Mesodermal cell (in vitro differentiated cells): ENCODE data around the gene GRID1.
"Not testable (repeated sequence)": the region's sequence is repeated elsewhere in the genome, so short reads cannot be mapped to it uniquely, and the experiment has no call there.

Source experiments
- H3K27ac ChIP-seq: 2 replicates; pipeline ENCODE4 v1.7.0; 2013; ENCODE audit warnings: mild to moderate bottlenecking, low read depth, low read length, moderate library complexity; ENCODE audit not compliant: severe bottlenecking
- H3K36me3 ChIP-seq: 2 replicates; pipeline ENCODE4 v1.7.1; 2013; ENCODE audit warnings: mild to moderate bottlenecking, low read length, moderate library complexity; ENCODE audit not compliant: control insufficient read depth, insufficient read depth
- H3K4me1 ChIP-seq: one replicate; pipeline ENCODE4 v1.7.1; 2013; ENCODE audit warnings: mild to moderate bottlenecking, low read length; ENCODE audit not compliant: insufficient read depth, control insufficient read depth, poor library complexity, severe bottlenecking
- H3K4me3 ChIP-seq: 2 replicates; pipeline ENCODE4 v1.7.0; 2013; ENCODE audit warnings: low read length, control low read depth, mild to moderate bottlenecking; ENCODE audit not compliant: insufficient read depth, poor library complexity, severe bottlenecking; ENCODE audit errors: extremely low read depth
- H3K9me3 ChIP-seq: 2 replicates; pipeline ENCODE4 v1.7.1; 2013; ENCODE audit warnings: mild to moderate bottlenecking, low read length, moderate library complexity; ENCODE audit not compliant: control insufficient read depth
- WGBS, 2 experiments: methylation state at CpG; one replicate each; pipeline ENCODE4 v1.1.5; 2013; ENCODE audit warnings: missing lambda C conversion rate in 2 of 2; ENCODE audit not compliant: insufficient coverage in 2 of 2; 5-methylcytosine and 5-hydroxymethylcytosine counted together

GRID1 gene

GRCh38 chr10:86077871-86078638 is 288.5 kb downstream of the GRID1 start:
- Histone ChIP-seq H3K27ac (no peak overlapping the region), H3K36me3 (no peaks in the 10 kb centered on the region), H3K9me3 (no peaks in the 10 kb centered on the region), H3K4me1 (peaks cover 19% of the 10 kb centered on the region), H3K4me3 (no peak overlapping the region)
- WGBS, 2 experiments: 91 to 92% methylated on average over 5 to 8 of the region's 9 CpGs

GRCh38 chr10:86077271-86077670 is 289.3 kb downstream of the GRID1 start:
- H3K36me3 ChIP-seq: no peaks in the 10 kb centered on the region
- WGBS, 2 experiments: 96 to 98% methylated on average over 5 to 6 of the region's 6 CpGs
- H3K4me1 ChIP-seq: peaks cover 19% of the 10 kb centered on the region
- H3K27ac ChIP-seq: no peak overlapping the region
- H3K4me3 ChIP-seq: no peak overlapping the region
- no peaks in the 10 kb centered on the region for H3K9me3 ChIP-seq

- H3K9me3 ChIP-seq: not testable (repeated sequence)
These were observed 290.1 kb downstream of the GRID1 start for GRCh38 chr10:86076497-86076896.

GRCh38 chr10:86075512-86075911 is 291.1 kb downstream of the GRID1 start:
- Histone ChIP-seq H3K36me3 (no peaks in the 10 kb centered on the region), H3K4me3 (no peak overlapping the region), H3K4me1 (peaks cover 19% of the 10 kb centered on the region), H3K9me3 (no peaks in the 10 kb centered on the region), H3K27ac (no peak overlapping the region)
- WGBS, 2 experiments: 79 to 89% methylated on average over 2 of the region's 3 CpGs

More at GRCh38 chr10:86076497-86076896, 290.1 kb downstream of the GRID1 start:
- peaks cover 19% of the 10 kb centered on the region for H3K4me1 ChIP-seq
- not testable (repeated sequence) for H3K27ac ChIP-seq, H3K4me3 ChIP-seq, H3K36me3 ChIP-seq
- WGBS, 2 experiments: 86 to 94% methylated on average over 2 of the region's 4 CpGs

- H3K36me3 ChIP-seq: no peaks in the 10 kb centered on the region
- WGBS, 2 experiments: no CpG with 5 or more reads among the region's 5 CpGs
These were observed 292.3 kb downstream of the GRID1 start for GRCh38 chr10:86074294-86074693.

GRCh38 chr10:86073199-86073977 is 293.2 kb downstream of the GRID1 start:
- H3K36me3 ChIP-seq: no peaks in the 10 kb centered on the region
- WGBS, 2 experiments: 87 to 98% methylated on average over 3 to 4 of the region's 7 CpGs
- H3K9me3 ChIP-seq: no peaks in the 10 kb centered on the region
- no peak overlapping the region for H3K27ac ChIP-seq
- peaks cover 3% of the 10 kb centered on the region for H3K4me1 ChIP-seq
- H3K4me3 ChIP-seq: no peak overlapping the region

More at GRCh38 chr10:86074294-86074693, 292.3 kb downstream of the GRID1 start:
- Histone ChIP-seq H3K9me3 (no peaks in the 10 kb centered on the region), H3K4me3 (no peak overlapping the region), H3K27ac (no peak overlapping the region), H3K4me1 (peaks cover 13% of the 10 kb centered on the region)

GRCh38 chr10:86072413-86072812 is 294.2 kb downstream of the GRID1 start:
- Histone ChIP-seq H3K9me3 (no peaks in the 10 kb centered on the region), H3K4me3 (no peak overlapping the region), H3K36me3 (no peaks in the 10 kb centered on the region), H3K4me1 (no peaks in the 10 kb centered on the region), H3K27ac (no peak overlapping the region)
- 100% methylated on average over 2 of the region's 5 CpGs; no CpG with 5 or more reads in 1 of the 2 experiments for WGBS, 2 experiments

- no peak overlapping the region for H3K27ac ChIP-seq
- H3K4me3 ChIP-seq: no peak overlapping the region
- H3K4me1 ChIP-seq: no peaks in the 10 kb centered on the region
- H3K36me3 ChIP-seq: no peaks in the 10 kb centered on the region
- WGBS, 2 experiments: 74 to 80% methylated on average over 3 of the region's 4 CpGs
- no peaks in the 10 kb centered on the region for H3K9me3 ChIP-seq
These were observed 294.8 kb downstream of the GRID1 start for GRCh38 chr10:86071758-86072157.

GRCh38 chr10:86071145-86071544 is 295.4 kb downstream of the GRID1 start:
- 82% methylated on average over 4 to 5 of the region's 5 CpGs for WGBS, 2 experiments
- no peak overlapping the region for H3K4me3 ChIP-seq

GRCh38 chr10:86070278-86070677 is 296.3 kb downstream of the GRID1 start:
- Histone ChIP-seq H3K36me3 (no peaks in the 10 kb centered on the region), H3K27ac (no peak overlapping the region), H3K4me3 (no peak overlapping the region), H3K4me1 (no peaks in the 10 kb centered on the region), H3K9me3 (no peaks in the 10 kb centered on the region)
- 90% methylated on average over 1 of the region's 1 CpG; no CpG with 5 or more reads in 1 of the 2 experiments for WGBS, 2 experiments

More at GRCh38 chr10:86071145-86071544, 295.4 kb downstream of the GRID1 start:
- H3K4me1 ChIP-seq: no peaks in the 10 kb centered on the region
- H3K9me3 ChIP-seq: no peaks in the 10 kb centered on the region
- H3K36me3 ChIP-seq: no peaks in the 10 kb centered on the region
- no peak overlapping the region for H3K27ac ChIP-seq
